K562 (cell line): ENCODE data around the gene SLC17A9. TPM values are rescaled to one million over a fixed set of nuclear protein-coding genes. Genes with fewer than 3 reads are reported as not detected.

ENCODE experiments used
- ATAC-seq: fragments of 200-7000 bp; cut with Tn5 transposase; 3 replicates; pipeline ENCODE4 v1.9.1; 2020; ENCODE audit warnings: moderate library complexity
- BruUV-seq: library from RNA; stranded (reverse); fragments of 400-500 nt; replicated peaks from 2 replicates; lab custom pipeline; 2021; lab: Mats Ljungman, UMichigan
- CTCF ChIA-PET: fragments of 300-600 bp; formaldehyde crosslinking; extraction: SDS; loops from one replicate; lab custom pipeline; 2021; ENCODE audit warnings: low intra/inter-chr PET ratio; lab: Yijun Ruan, JAX
- POLR2A ChIA-PET: fragments of 300-600, 350-650 bp; sonication (Branson Sonifier 250); formaldehyde crosslinking; extraction: SDS; loops from one replicate; lab custom pipeline; 2021; ENCODE audit warnings: antibody characterized with exemption, inconsistent platforms; lab: Yijun Ruan, JAX
- DNase-seq, 4 experiments: peaks; one replicate each; pipeline versions ENCODE4 v3.0.0 to v3.0.0-alpha.2; 2011 to 2018; ENCODE audit warnings: low spot score in 3 of 4, mixed read lengths in 3 of 4; ENCODE audit errors: extremely low read depth in 1 of 4
- FAIRE-seq: peaks from 2 replicates; lab custom pipeline; 2011; peaks lifted over from hg19 to GRCh38; lab: Jason Lieb, UNC
- H2AFZ ChIP-seq: 2 replicates; pipeline ENCODE4 v1.6.0; 2011; ENCODE audit warnings: low read depth, low read length, control low read depth, inconsistent platforms
- H3K27ac ChIP-seq: fragments of 200-600 bp; 3 replicates; pipeline ENCODE4 v1.8.0; 2011; ENCODE audit warnings: low read depth, mild to moderate bottlenecking, control low read depth, inconsistent platforms, low read length, moderate library complexity, mixed read lengths; ENCODE audit errors: extremely low read depth
- H3K27me3 ChIP-seq, 2 experiments: fragments of 300-600 bp in 1 of 2; 2 replicates in 1 of 2; 3 replicates in 1 of 2; pipeline versions ENCODE4 v1.6.0 to v1.8.0; 2011; ENCODE audit warnings: inconsistent platforms in 2 of 2, low read length in 2 of 2, mild to moderate bottlenecking in 1 of 2, mixed read lengths in 1 of 2, moderate library complexity in 1 of 2; ENCODE audit not compliant: control insufficient read depth in 2 of 2, insufficient read depth in 2 of 2
- H3K36me3 ChIP-seq: fragments of 300-600 bp; 3 replicates; pipeline ENCODE4 v1.8.0; 2011; ENCODE audit warnings: mild to moderate bottlenecking, low read length, inconsistent platforms; ENCODE audit not compliant: control insufficient read depth, insufficient read depth
- H3K4me1 ChIP-seq, 2 experiments: fragments of 200-600 bp in 1 of 2; replicated peaks in 1 of 2; 2 replicates in 1 of 2; 3 replicates in 1 of 2; pipeline versions ENCODE4 v1.5.1 to v1.8.0; 2011; ENCODE audit warnings: inconsistent platforms in 2 of 2, low read length in 2 of 2, mild to moderate bottlenecking in 1 of 2, mixed read lengths in 1 of 2, moderate library complexity in 1 of 2; ENCODE audit not compliant: control insufficient read depth in 2 of 2, insufficient read depth in 2 of 2
- H3K4me2 ChIP-seq: 2 replicates; pipeline ENCODE4 v1.6.1; 2011; ENCODE audit warnings: low read length, control low read depth, inconsistent platforms, mixed read lengths; ENCODE audit not compliant: insufficient read depth
- H3K4me3 ChIP-seq: fragments of 200-600 bp; sonication (generic), shearing (Covaris generic); 2 replicates; pipeline ENCODE4 v1.5.1; 2016; ENCODE audit warnings: control low read depth, inconsistent platforms
- H3K79me2 ChIP-seq: fragments of 200-600 bp; 3 replicates; pipeline ENCODE4 v1.8.0; 2011; ENCODE audit warnings: low read length, inconsistent platforms; ENCODE audit not compliant: control insufficient read depth, insufficient read depth
- H3K9ac ChIP-seq, 2 experiments: 2 replicates each; pipeline versions ENCODE4 v1.6.0 to v1.6.1; 2011; ENCODE audit warnings: low read depth in 2 of 2, low read length in 2 of 2, control low read depth in 1 of 2, inconsistent platforms in 1 of 2, mild to moderate bottlenecking in 1 of 2, mixed read lengths in 1 of 2; ENCODE audit not compliant: insufficient read depth in 1 of 2
- H3K9me1 ChIP-seq: one replicate; pipeline ENCODE4 v1.6.0; 2011; ENCODE audit warnings: inconsistent platforms, mild to moderate bottlenecking, low read length, moderate library complexity; ENCODE audit not compliant: control insufficient read depth, insufficient read depth
- H3K9me3 ChIP-seq: replicated peaks from 2 replicates; pipeline ENCODE4 v1.5.1; 2011; ENCODE audit warnings: low read depth, low read length, inconsistent platforms; ENCODE audit not compliant: control insufficient read depth, insufficient read depth
- H4K20me1 ChIP-seq: replicated peaks from 2 replicates; pipeline ENCODE4 v1.6.1; 2011; ENCODE audit warnings: low read length, inconsistent platforms, mixed read lengths; ENCODE audit not compliant: control insufficient read depth, insufficient read depth
- E2F1 ChIP-seq: sonication (generic); formaldehyde crosslinking; IDR thresholded peaks from 2 replicates; pipeline ENCODE4 v1.8.1; 2023; ENCODE audit warnings: mild to moderate bottlenecking, missing genetic modification reagents, moderate library complexity
- HDAC1 ChIP-seq, 2 experiments: fragments of 450-650 bp; IDR thresholded peaks; 2 replicates each; pipeline ENCODE4 v1.6.1; 2016 to 2017; ENCODE audit warnings: inconsistent platforms in 1 of 2, mild to moderate bottlenecking in 1 of 2, moderate library complexity in 1 of 2
- ID3 ChIP-seq, 2 experiments: fragments of 250-450 bp in 1 of 2; fragments of 450-650 bp in 1 of 2; sonication (Bioruptor Pico) in 1 of 2; IDR thresholded peaks; 2 replicates each; pipeline versions ENCODE4 v1.6.1 to v1.8.0; 2016 to 2021; ENCODE audit warnings: mild to moderate bottlenecking in 2 of 2, moderate library complexity in 2 of 2, missing compliant biosample characterization in 1 of 2, missing genetic modification characterization in 1 of 2
- ILK ChIP-seq: fragments of 450-650 bp; IDR thresholded peaks from 2 replicates; pipeline ENCODE4 v1.6.1; 2016; ENCODE audit warnings: missing genetic modification characterization, low read depth, mild to moderate bottlenecking, missing compliant biosample characterization, moderate library complexity, borderline replicate concordance
- KDM4B ChIP-seq, 2 experiments: fragments of 450-650 bp in 1 of 2; sonication (generic) in 1 of 2; IDR thresholded peaks; 2 replicates each; pipeline ENCODE4 v1.6.1; 2016 to 2017; ENCODE audit warnings: borderline replicate concordance in 2 of 2, antibody characterized with exemption in 1 of 2, low read depth in 1 of 2, mild to moderate bottlenecking in 1 of 2
- NFRKB ChIP-seq: fragments of 450-650 bp; IDR thresholded peaks from 2 replicates; pipeline ENCODE4 v1.6.1; 2016; ENCODE audit warnings: low read depth
- SETDB1 ChIP-seq: IDR thresholded peaks from one replicate; pipeline ENCODE4 v1.6.1; 2012; ENCODE audit warnings: low read length, control low read depth, inconsistent platforms
- SMAD2 ChIP-seq: fragments of 150-350 bp; IDR thresholded peaks from 2 replicates; pipeline ENCODE4 v1.6.1; 2014; ENCODE audit warnings: low read depth, mild to moderate bottlenecking, low read length
- ZNF316 ChIP-seq: fragments of 450-650 bp; IDR thresholded peaks from 2 replicates; pipeline ENCODE4 v1.6.1; 2016
- ZNF445 ChIP-seq: fragments of 250-450 bp; sonication (Bioruptor Pico); IDR thresholded peaks from 2 replicates; pipeline ENCODE4 v1.4.0; 2020; ENCODE audit warnings: low read depth, mild to moderate bottlenecking, moderate library complexity
- ZNF507 ChIP-seq: conservative IDR thresholded peaks from 2 replicates; pipeline ENCODE4 v1.6.1; 2017; ENCODE audit warnings: missing genetic modification characterization, missing compliant biosample characterization
- WGBS: fragments of 100-300 bp; shearing (Covaris generic); methylation state at CpG from one replicate; pipeline ENCODE4 v1.1.6; 2016; ENCODE audit warnings: low coverage, mixed read lengths; ENCODE audit not compliant: insufficient coverage; ENCODE audit errors: missing lambda C conversion rate; 5-methylcytosine and 5-hydroxymethylcytosine counted together
- in situ Hi-C: fragments of 300-500 bp; cut with MboI; formaldehyde crosslinking; loops from 4 replicates; pipeline ENCODE4 v1.15.0; 2018; ENCODE audit warnings: inconsistent platforms, mixed read lengths
- intact Hi-C: fragments of 100-400 bp; cut with micrococcal nuclease; formaldehyde crosslinking; loops from 2 replicates; pipeline ENCODE4 v1.14.2; 2022
- polyA plus RNA-seq, 8 experiments: library from polyadenylated mRNA; depleted of rRNA in 4 of 8; stranded (reverse) in 5 of 8; unstranded in 3 of 8; fragments of >200 nt; fragmentation: Nextera tagmentation in 2 of 8; fragmentation: Illumina TruSeq in 1 of 8; extraction: Ambion mirVana in 2 of 8; extraction: Trizol in 1 of 8; gene quantifications; 2 replicates each; pipeline versions ENCODE4 v1.2.1 to v1.2.3, GENCODE V29; 2011 to 2014; ENCODE audit warnings: inconsistent platforms in 1 of 8, missing spikeins in 1 of 8
- total RNA-seq, 7 experiments: library from RNA; depleted of rRNA in 6 of 7; stranded (reverse); fragments of >200 nt in 6 of 7; fragmentation: Illumina TruSeq in 2 of 7; extraction: Trizol in 2 of 7; gene quantifications; 2 replicates each; pipeline versions ENCODE4 v1.2.1 to v1.2.3, GENCODE V29; 2011 to 2021; ENCODE audit warnings: low replicate concordance in 1 of 7

Gene SLC17A9
- total and polyA plus RNA-seq, 9 of the 15 experiments (the other 6 are each of a cell fraction or from before 2014, with no cell fraction given), result 0.04 to 0.31 TPM; not detected in 7

GRCh38 chr20:62911701-62912280 lies 40.7 kb upstream of the SLC17A9 start:
- intact Hi-C loops, result no loop called here
- H4K20me1 ChIP-seq, result peaks cover 32% of the 10 kb centered on the region
- FAIRE-seq, result no peak
- 98% methylated on average over 9 of the region's 10 CpGs for WGBS
- peaks cover 81% of the 10 kb centered on the region for H3K36me3 ChIP-seq
- peaks cover 9% of the 10 kb centered on the region for H3K9me1 ChIP-seq
- no peaks in the 10 kb centered on the region for H3K27me3 ChIP-seq
- no peak overlapping the region for H3K9ac ChIP-seq
- H3K79me2 ChIP-seq, result peaks cover 83% of the 10 kb centered on the region
- CTCF ChIA-PET, result no interaction called here
- no peak for ATAC-seq
- H3K4me2 ChIP-seq, result no peak overlapping the region
- in situ Hi-C loops, result no loop called here
- H3K4me3 ChIP-seq, result no peak overlapping the region
- no peak overlapping the region for H3K27ac ChIP-seq
- no peaks in the 10 kb centered on the region for H3K9me3 ChIP-seq
- no peak for DNase-seq
- no peak overlapping the region for H2AFZ ChIP-seq
- TF ChIP-seq E2F1 (CRISPR knock-in tag), result no peak
- no peak for TF ChIP-seq NFRKB
- no peak for TF ChIP-seq ILK (tag)
- no peak for TF ChIP-seq SMAD2
- no peak for TF ChIP-seq ID3 (CRISPR knock-in tag; IDR thresholded peaks at IDR 0.05)
- no peak for TF ChIP-seq ID3 (tag; IDR thresholded peaks at IDR 0.05)
- TF ChIP-seq KDM4B (IDR thresholded peaks at IDR 0.05; ENCODE audit: borderline replicate concordance in 2 of 2, low read depth in 1 of 2), result no peak
- TF ChIP-seq ZNF445 (CRISPR knock-in tag), result no peak
- TF ChIP-seq SETDB1, result no peak
- TF ChIP-seq HDAC1 (IDR thresholded peaks at IDR 0.05), result no peak
- TF ChIP-seq ZNF316, result no peak
- TF ChIP-seq ZNF507 (tag), result no peak
- TF ChIP-seq, all 486 proteins: peak for 0
- H3K4me1 ChIP-seq, result peaks cover 5 to 7% of the 10 kb centered on the region in 2 experiments; a peak in 4 of 5 replicates
- BruUV-seq, result no TSS peak
- POLR2A ChIA-PET, result interaction anchor here (0.5 to 6.5 kb wide), 4 partner anchors 9 to 88 kb away, joined by 3 to 45 read pairs (median 6); partner anchors contain the start of gene DIDO1
